ENCODE measurements around the gene SLC10A1.
"Not testable (repeated sequence)": the region's sequence is repeated elsewhere in the genome, so short reads cannot be mapped to it uniquely, and the experiment has no call there.

The SLC10A1 gene

GRCh38 chr14:69822456-69822855, 25.4 kb upstream of the SLC10A1 start:
- Histone ChIP-seq H3K9ac (ENCODE audit: low read length) (no peak overlapping the region), H3K27me3 (replicated peaks; ENCODE audit: control insufficient read depth, insufficient read depth, low read length) (peaks cover 8% of the 10 kb centered on the region), H3K4me3 (ENCODE audit: low read length) (no peak overlapping the region), H3K9me3 (ENCODE audit: control insufficient read depth, low read length) (peaks cover 10% of the 10 kb centered on the region), H3K4me1 (ENCODE audit: control insufficient read depth, insufficient read depth, low read length) (no peaks in the 10 kb centered on the region), H3K36me3 (ENCODE audit: control insufficient read depth, insufficient read depth, low read length, severe bottlenecking) (no peaks in the 10 kb centered on the region)
- DNase-seq (ENCODE audit: low read depth) = no peak

- Histone ChIP-seq H3K4me1 (ENCODE audit: control insufficient read depth, insufficient read depth, low read length) (no peaks in the 10 kb centered on the region), H3K9ac (ENCODE audit: low read length) (no peak overlapping the region), H3K4me3 (ENCODE audit: low read length) (no peak overlapping the region), H3K27me3 (replicated peaks; ENCODE audit: control insufficient read depth, insufficient read depth, low read length) (peaks cover 23% of the 10 kb centered on the region), H3K9me3 (ENCODE audit: control insufficient read depth, low read length) (peaks cover 8% of the 10 kb centered on the region), H3K36me3 (ENCODE audit: control insufficient read depth, insufficient read depth, low read length, severe bottlenecking) (no peaks in the 10 kb centered on the region)
- no peak for DNase-seq (ENCODE audit: low read depth)
Observed at GRCh38 chr14:69820991-69821390, 23.9 kb upstream of the SLC10A1 start.

GRCh38 chr14:69819607-69820006, 22.6 kb upstream of the SLC10A1 start:
- no peak for DNase-seq (ENCODE audit: low read depth)

GRCh38 chr14:69818758-69819191, 21.7 kb upstream of the SLC10A1 start:
- DNase-seq (ENCODE audit: low read depth) = peak; percentile 81
- Histone ChIP-seq H3K4me1 (ENCODE audit: control insufficient read depth, insufficient read depth, low read length) (no peaks in the 10 kb centered on the region), H3K4me3 (ENCODE audit: low read length) (no peak overlapping the region), H3K36me3 (ENCODE audit: control insufficient read depth, insufficient read depth, low read length, severe bottlenecking) (no peaks in the 10 kb centered on the region), H3K9me3 (ENCODE audit: control insufficient read depth, low read length) (no peaks in the 10 kb centered on the region), H3K27me3 (replicated peaks; ENCODE audit: control insufficient read depth, insufficient read depth, low read length) (peaks cover 44% of the 10 kb centered on the region), H3K9ac (ENCODE audit: low read length) (no peak overlapping the region)

More at GRCh38 chr14:69819607-69820006, 22.6 kb upstream of the SLC10A1 start:
- no peak overlapping the region for H3K4me3 ChIP-seq (ENCODE audit: low read length)
- peaks cover 36% of the 10 kb centered on the region for H3K27me3 ChIP-seq (replicated peaks; ENCODE audit: control insufficient read depth, insufficient read depth, low read length)
- H3K9ac ChIP-seq (ENCODE audit: low read length) = no peak overlapping the region
- H3K9me3 ChIP-seq (ENCODE audit: control insufficient read depth, low read length) = no peaks in the 10 kb centered on the region
- H3K36me3 ChIP-seq (ENCODE audit: control insufficient read depth, insufficient read depth, low read length, severe bottlenecking) = no peaks in the 10 kb centered on the region
- no peaks in the 10 kb centered on the region for H3K4me1 ChIP-seq (ENCODE audit: control insufficient read depth, insufficient read depth, low read length)

GRCh38 chr14:69816216-69816615, 19.2 kb upstream of the SLC10A1 start:
- Histone ChIP-seq H3K4me3 (ENCODE audit: low read length) (no peak overlapping the region), H3K9me3 (ENCODE audit: control insufficient read depth, low read length) (no peaks in the 10 kb centered on the region), H3K9ac (ENCODE audit: low read length) (no peak overlapping the region), H3K36me3 (ENCODE audit: control insufficient read depth, insufficient read depth, low read length, severe bottlenecking) (no peaks in the 10 kb centered on the region), H3K4me1 (ENCODE audit: control insufficient read depth, insufficient read depth, low read length) (no peaks in the 10 kb centered on the region), H3K27me3 (replicated peaks; ENCODE audit: control insufficient read depth, insufficient read depth, low read length) (peaks cover 52% of the 10 kb centered on the region)
- no peak for DNase-seq (ENCODE audit: low read depth)

GRCh38 chr14:69815556-69815955, 18.5 kb upstream of the SLC10A1 start:
- H3K27me3 ChIP-seq (replicated peaks; ENCODE audit: control insufficient read depth, insufficient read depth, low read length) = peaks cover 52% of the 10 kb centered on the region
- H3K9ac ChIP-seq (ENCODE audit: low read length) = no peak overlapping the region
- DNase-seq (ENCODE audit: low read depth) = no peak
- H3K4me1 ChIP-seq (ENCODE audit: control insufficient read depth, insufficient read depth, low read length) = no peaks in the 10 kb centered on the region
- H3K9me3 ChIP-seq (ENCODE audit: control insufficient read depth, low read length) = no peaks in the 10 kb centered on the region
- H3K36me3 ChIP-seq (ENCODE audit: control insufficient read depth, insufficient read depth, low read length, severe bottlenecking) = no peaks in the 10 kb centered on the region
- H3K4me3 ChIP-seq (ENCODE audit: low read length) = no peak overlapping the region

- Histone ChIP-seq H3K27me3 (replicated peaks; ENCODE audit: control insufficient read depth, insufficient read depth, low read length) (peaks cover 47% of the 10 kb centered on the region), H3K4me3 (ENCODE audit: low read length) (no peak overlapping the region), H3K9ac (ENCODE audit: low read length) (no peak overlapping the region), H3K4me1 (ENCODE audit: control insufficient read depth, insufficient read depth, low read length) (no peaks in the 10 kb centered on the region), H3K9me3 (ENCODE audit: control insufficient read depth, low read length) (no peaks in the 10 kb centered on the region), H3K36me3 (ENCODE audit: control insufficient read depth, insufficient read depth, low read length, severe bottlenecking) (no peaks in the 10 kb centered on the region)
- DNase-seq (ENCODE audit: low read depth) = no peak
Observed at GRCh38 chr14:69814397-69814796, 17.4 kb upstream of the SLC10A1 start.

GRCh38 chr14:69813346-69813745, 16.3 kb upstream of the SLC10A1 start:
- DNase-seq (ENCODE audit: low read depth) = not testable (repeated sequence)

GRCh38 chr14:69812711-69813110, 15.7 kb upstream of the SLC10A1 start:
- Histone ChIP-seq H3K36me3 (ENCODE audit: control insufficient read depth, insufficient read depth, low read length, severe bottlenecking) (no peaks in the 10 kb centered on the region), H3K4me3 (ENCODE audit: low read length) (no peak overlapping the region), H3K4me1 (ENCODE audit: control insufficient read depth, insufficient read depth, low read length) (no peaks in the 10 kb centered on the region), H3K9ac (ENCODE audit: low read length) (no peak overlapping the region), H3K27me3 (replicated peaks; ENCODE audit: control insufficient read depth, insufficient read depth, low read length) (peaks cover 45% of the 10 kb centered on the region), H3K9me3 (ENCODE audit: control insufficient read depth, low read length) (no peaks in the 10 kb centered on the region)
- no peak for DNase-seq (ENCODE audit: low read depth)

More at GRCh38 chr14:69813346-69813745, 16.3 kb upstream of the SLC10A1 start:
- not testable (repeated sequence) for H3K4me3 ChIP-seq (ENCODE audit: low read length); H3K9me3 ChIP-seq (ENCODE audit: control insufficient read depth, low read length); H3K36me3 ChIP-seq (ENCODE audit: control insufficient read depth, insufficient read depth, low read length, severe bottlenecking); H3K9ac ChIP-seq (ENCODE audit: low read length); H3K4me1 ChIP-seq (ENCODE audit: control insufficient read depth, insufficient read depth, low read length)
- peaks cover 47% of the 10 kb centered on the region for H3K27me3 ChIP-seq (replicated peaks; ENCODE audit: control insufficient read depth, insufficient read depth, low read length)

GRCh38 chr14:69811868-69812252, 14.8 kb upstream of the SLC10A1 start:
- Histone ChIP-seq H3K27me3 (replicated peaks; ENCODE audit: control insufficient read depth, insufficient read depth, low read length) (peaks cover 38% of the 10 kb centered on the region), H3K9ac (ENCODE audit: low read length) (no peak overlapping the region)

GRCh38 chr14:69811227-69811867, 14.3 kb upstream of the SLC10A1 start:
- H3K4me3 ChIP-seq (ENCODE audit: low read length) = no peak overlapping the region
- no peaks in the 10 kb centered on the region for H3K36me3 ChIP-seq (ENCODE audit: control insufficient read depth, insufficient read depth, low read length, severe bottlenecking)
- no peak for DNase-seq (ENCODE audit: low read depth)
- no peak overlapping the region for H3K9ac ChIP-seq (ENCODE audit: low read length)
- H3K27me3 ChIP-seq (replicated peaks; ENCODE audit: control insufficient read depth, insufficient read depth, low read length) = peaks cover 33% of the 10 kb centered on the region
- H3K9me3 ChIP-seq (ENCODE audit: control insufficient read depth, low read length) = no peaks in the 10 kb centered on the region
- H3K4me1 ChIP-seq (ENCODE audit: control insufficient read depth, insufficient read depth, low read length) = no peaks in the 10 kb centered on the region

More at GRCh38 chr14:69811868-69812252, 14.8 kb upstream of the SLC10A1 start:
- no peaks in the 10 kb centered on the region for H3K4me1 ChIP-seq (ENCODE audit: control insufficient read depth, insufficient read depth, low read length)
- H3K36me3 ChIP-seq (ENCODE audit: control insufficient read depth, insufficient read depth, low read length, severe bottlenecking) = no peaks in the 10 kb centered on the region
- DNase-seq (ENCODE audit: low read depth) = no peak
- no peak overlapping the region for H3K4me3 ChIP-seq (ENCODE audit: low read length)
- no peaks in the 10 kb centered on the region for H3K9me3 ChIP-seq (ENCODE audit: control insufficient read depth, low read length)
